B cell (primary cell): ENCODE measurements around the gene BMS1. TPM values are rescaled to one million over a fixed set of nuclear protein-coding genes. Genes with fewer than 3 reads are reported as not detected.

ENCODE experiments used
- ATAC-seq: fragments of 200-7000 bp; cut with Tn5 transposase; one replicate; pipeline ENCODE4 v1.10.0; 2021; ENCODE audit warnings: low read depth, mild to moderate bottlenecking, moderate number of reproducible peaks, moderate library complexity
- CTCF ChIA-PET: fragments of 350-600 bp; sonication (Branson Sonifier 250); formaldehyde crosslinking; loops from one replicate; lab custom pipeline; 2021; ENCODE audit warnings: antibody characterized with exemption, inconsistent platforms; lab: Charles Lee
- POLR2A ChIA-PET: fragments of 350-600 bp; sonication (Branson Sonifier 250); formaldehyde crosslinking; loops from one replicate; lab custom pipeline; 2021; ENCODE audit warnings: antibody characterized with exemption; lab: Charles Lee
- DNase-seq: peaks from one replicate; pipeline ENCODE4 v3.0.0; 2013
- H2AFZ ChIP-seq: 2 replicates; pipeline ENCODE4 v1.6.1; 2012; ENCODE audit warnings: mild to moderate bottlenecking, low read depth, low read length; ENCODE audit not compliant: insufficient read depth, poor library complexity, severe bottlenecking
- H3K27ac ChIP-seq, 2 donors: 1 replicate in 1 of 2; 2 replicates in 1 of 2; pipeline ENCODE4 v1.5.1; 2012 to 2013; ENCODE audit warnings: low read length in 2 of 2, mild to moderate bottlenecking in 2 of 2, moderate library complexity in 1 of 2
- H3K27me3 ChIP-seq, 4 experiments: fragments of 200-600 bp in 1 of 4; sonication (generic) in 1 of 4; replicated peaks in 1 of 4; 1 replicate in 2 of 4; 2 replicates in 2 of 4; pipeline versions ENCODE4 v1.6.1 to v1.7.0; 2013 to 2016; ENCODE audit warnings: low read length in 3 of 4, mild to moderate bottlenecking in 2 of 4, mixed read lengths in 1 of 4, moderate library complexity in 1 of 4; ENCODE audit not compliant: insufficient read depth in 4 of 4, control insufficient read depth in 3 of 4; ENCODE audit errors: control extremely low read depth in 1 of 4
- H3K36me3 ChIP-seq, 2 experiments: replicated peaks in 1 of 2; 1 replicate in 1 of 2; 2 replicates in 1 of 2; pipeline versions ENCODE4 v1.6.1 to v1.7.1; 2013; ENCODE audit warnings: low read length in 1 of 2; ENCODE audit not compliant: insufficient read depth in 2 of 2, control insufficient read depth in 1 of 2; ENCODE audit errors: control extremely low read depth in 1 of 2, extremely low read depth in 1 of 2
- H3K4me1 ChIP-seq, 2 donors: fragments of 200-600 bp in 1 of 2; sonication (generic) in 1 of 2; 1 replicate in 1 of 2; 2 replicates in 1 of 2; pipeline versions ENCODE4 v1.5.1 to v1.6.1; 2013 to 2017; ENCODE audit warnings: low read length in 2 of 2; ENCODE audit not compliant: control insufficient read depth in 2 of 2, insufficient read depth in 2 of 2
- H3K4me2 ChIP-seq: replicated peaks from 2 replicates; pipeline ENCODE3; 2012; ENCODE audit warnings: mild to moderate bottlenecking, low read depth, low read length; ENCODE audit not compliant: poor library complexity, severe bottlenecking
- H3K4me3 ChIP-seq, 5 experiments: fragments of 200-600 bp in 1 of 5; sonication (generic) in 1 of 5; 1 replicate in 3 of 5; 2 replicates in 2 of 5; pipeline versions ENCODE4 v1.5.1 to v1.7.0; 2011 to 2016; ENCODE audit warnings: low read length in 4 of 5, mild to moderate bottlenecking in 4 of 5, low read depth in 2 of 5, control low read depth in 1 of 5, moderate library complexity in 1 of 5; ENCODE audit not compliant: insufficient read depth in 1 of 5; ENCODE audit errors: control extremely low read depth in 1 of 5, extremely low read depth in 1 of 5
- H3K79me2 ChIP-seq: fragments of 200-600 bp; sonication (generic); one replicate; pipeline ENCODE4 v1.6.0; 2016; ENCODE audit warnings: low read length; ENCODE audit not compliant: control insufficient read depth, insufficient read depth
- H3K9ac ChIP-seq: fragments of 200-600 bp; sonication (generic); 2 replicates; pipeline ENCODE4 v1.6.1; 2017; ENCODE audit warnings: mild to moderate bottlenecking, low read length, moderate library complexity
- H3K9me3 ChIP-seq, 3 donors: one replicate each; pipeline versions ENCODE4 v1.6.1 to v1.7.1; 2013; ENCODE audit warnings: low read length in 2 of 3; ENCODE audit not compliant: control insufficient read depth in 2 of 3, insufficient read depth in 1 of 3; ENCODE audit errors: control extremely low read depth in 1 of 3
- H4K20me1 ChIP-seq: 2 replicates; pipeline ENCODE4 v1.6.0; 2012; ENCODE audit warnings: mild to moderate bottlenecking, low read length; ENCODE audit not compliant: insufficient read depth, control insufficient read depth, poor library complexity, severe bottlenecking
- H3K27ac Mint-ChIP-seq: one replicate; pipeline ENCODE4 v1.8.0; 2021; ENCODE audit warnings: mixed read lengths
- H3K27me3 Mint-ChIP-seq: one replicate; pipeline ENCODE4 v1.8.0; 2021; ENCODE audit warnings: mixed read lengths
- H3K4me1 Mint-ChIP-seq: one replicate; pipeline ENCODE4 v1.8.0; 2021; ENCODE audit warnings: mixed read lengths
- H3K4me3 Mint-ChIP-seq: one replicate; pipeline ENCODE4 v1.8.0; 2021; ENCODE audit warnings: mixed read lengths
- H3K9me3 Mint-ChIP-seq: one replicate; pipeline ENCODE4 v1.8.0; 2022; ENCODE audit warnings: mixed read lengths; ENCODE audit not compliant: insufficient read depth
- EZH2 ChIP-seq: IDR thresholded peaks from 2 replicates; pipeline ENCODE4 v1.6.1; 2012; ENCODE audit warnings: borderline replicate concordance, low read depth, mild to moderate bottlenecking, moderate library complexity, low read length; ENCODE audit not compliant: insufficient read depth, poor library complexity, severe bottlenecking
- WGBS: methylation state at CpG from one replicate; pipeline ENCODE4 v1.1.5; 2013; ENCODE audit warnings: missing lambda C conversion rate; ENCODE audit not compliant: insufficient coverage; 5-methylcytosine and 5-hydroxymethylcytosine counted together
- intact Hi-C: fragments of 100-400 bp; cut with micrococcal nuclease; formaldehyde crosslinking; loops from one replicate; pipeline ENCODE4 v1.10.0; 2022
- polyA plus RNA-seq: library from polyadenylated mRNA; depleted of rRNA; stranded (reverse); fragments of >200 nt; gene quantifications from 2 replicates; pipeline ENCODE4 v1.2.3, GENCODE V29; 2012
- total RNA-seq, 2 donors: library from RNA; stranded (reverse); fragments of 120-200 nt in 1 of 2; gene quantifications; 1 replicate in 1 of 2; 2 replicates in 1 of 2; pipeline versions ENCODE4 v1.2.3 to v1.2.4, GENCODE V29; 2013 to 2022
- TF ChIP-seq, protein P1 (sequence below): fragments of 200-600 bp; IDR thresholded peaks from one replicate; pipeline ENCODE4 v1.8.0; 2022; ENCODE audit warnings: antibody characterized with exemption, mild to moderate bottlenecking

BMS1 gene
- total and polyA plus RNA-seq, 2 donors (not counting 1 experiment from before 2014, with no cell fraction given), result 3.1 to 17.5 TPM

DNA sequence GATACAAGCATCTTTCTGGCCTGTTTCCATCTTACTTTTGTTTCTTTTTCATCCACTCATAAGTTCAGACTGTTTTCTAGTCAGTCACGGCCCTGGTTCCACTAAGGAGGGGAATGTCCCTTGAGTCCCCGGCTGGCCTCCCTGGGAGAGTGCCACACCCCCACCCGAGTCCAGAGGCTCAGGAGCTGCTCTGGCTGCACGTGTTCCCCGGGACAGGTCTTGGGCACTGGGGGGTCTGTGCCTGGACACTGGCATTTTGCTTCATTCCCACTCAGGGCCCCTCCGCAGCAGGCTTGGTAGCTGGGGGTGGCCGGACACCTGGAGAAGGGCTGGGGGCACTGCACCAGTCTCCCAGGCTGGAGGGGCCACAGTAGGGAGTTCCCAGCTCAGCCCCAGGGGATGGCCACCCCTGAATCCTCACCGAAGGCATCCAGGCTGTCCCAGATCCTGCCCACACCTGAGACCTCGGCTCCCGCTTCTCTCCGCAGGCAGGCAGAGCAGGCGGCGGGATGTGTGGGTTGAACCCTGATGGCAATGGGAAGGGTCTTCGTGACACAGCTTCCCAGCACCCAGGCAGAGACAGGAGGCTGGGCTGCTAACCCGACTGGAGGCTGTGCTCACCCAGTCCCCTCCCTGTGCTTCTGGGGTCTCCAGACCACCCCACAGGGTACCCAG, 92.3 kb downstream of the BMS1 start:
- Histone ChIP-seq H4K20me1 (no peaks in the 10 kb centered on the region), H3K4me3 (no peak overlapping the region), H3K27me3 (no peaks in the 10 kb centered on the region), H3K4me1 (no peaks in the 10 kb centered on the region), H3K36me3 (no peaks in the 10 kb centered on the region), H2AFZ (no peak overlapping the region), H3K9me3 (peaks cover 0 to 5% (median 0%) of the 10 kb centered on the region in 3 donors), H3K79me2 (no peaks in the 10 kb centered on the region), H3K9ac (no peak overlapping the region), H3K4me2 (no peak overlapping the region), H3K27ac (no peak overlapping the region)
- POLR2A ChIA-PET, result no interaction called here
- WGBS, result 93% methylated on average over 15 of the region's 15 CpGs
- Mint-ChIP-seq H3K27me3 (no peaks in the 10 kb centered on the region), H3K4me1 (no peaks in the 10 kb centered on the region), H3K27ac (no peak overlapping the region), H3K4me3 (no peak overlapping the region), H3K9me3 (no peaks in the 10 kb centered on the region)
- TF ChIP-seq, protein P1, sequence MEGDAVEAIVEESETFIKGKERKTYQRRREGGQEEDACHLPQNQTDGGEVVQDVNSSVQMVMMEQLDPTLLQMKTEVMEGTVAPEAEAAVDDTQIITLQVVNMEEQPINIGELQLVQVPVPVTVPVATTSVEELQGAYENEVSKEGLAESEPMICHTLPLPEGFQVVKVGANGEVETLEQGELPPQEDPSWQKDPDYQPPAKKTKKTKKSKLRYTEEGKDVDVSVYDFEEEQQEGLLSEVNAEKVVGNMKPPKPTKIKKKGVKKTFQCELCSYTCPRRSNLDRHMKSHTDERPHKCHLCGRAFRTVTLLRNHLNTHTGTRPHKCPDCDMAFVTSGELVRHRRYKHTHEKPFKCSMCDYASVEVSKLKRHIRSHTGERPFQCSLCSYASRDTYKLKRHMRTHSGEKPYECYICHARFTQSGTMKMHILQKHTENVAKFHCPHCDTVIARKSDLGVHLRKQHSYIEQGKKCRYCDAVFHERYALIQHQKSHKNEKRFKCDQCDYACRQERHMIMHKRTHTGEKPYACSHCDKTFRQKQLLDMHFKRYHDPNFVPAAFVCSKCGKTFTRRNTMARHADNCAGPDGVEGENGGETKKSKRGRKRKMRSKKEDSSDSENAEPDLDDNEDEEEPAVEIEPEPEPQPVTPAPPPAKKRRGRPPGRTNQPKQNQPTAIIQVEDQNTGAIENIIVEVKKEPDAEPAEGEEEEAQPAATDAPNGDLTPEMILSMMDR, result no peak
- no peak for TF ChIP-seq EZH2
- no peak for DNase-seq
- no peak for ATAC-seq
- CTCF ChIA-PET, result no interaction called here
- intact Hi-C loops, result no loop called here

DNA sequence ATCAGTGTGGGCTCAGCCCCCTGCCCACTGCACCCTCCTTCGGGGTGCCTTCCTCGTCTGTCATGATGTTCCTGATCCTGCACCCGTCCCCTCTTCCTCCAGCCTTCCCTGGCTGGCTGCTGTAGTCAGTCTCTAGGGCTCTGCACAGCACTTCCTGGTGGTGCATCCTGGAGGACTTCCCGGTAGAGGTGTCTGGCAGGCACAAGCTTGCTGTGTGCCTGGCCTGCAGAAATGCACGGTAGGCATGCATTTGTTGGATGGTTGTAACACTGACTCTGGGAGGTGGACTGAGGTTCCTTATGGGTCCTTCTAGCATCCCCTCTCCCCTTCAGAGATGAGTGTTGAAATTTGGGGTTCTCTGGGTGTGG, 92.8 kb downstream of the BMS1 start:
- no peak overlapping the region for H3K27ac ChIP-seq
- H3K27me3 ChIP-seq, result no peaks in the 10 kb centered on the region
- ATAC-seq, result no peak
- H3K9me3 ChIP-seq, result peaks cover 0 to 10% (median 0%) of the 10 kb centered on the region in 3 donors
- H3K4me3 ChIP-seq, result no peak overlapping the region
- no peak overlapping the region for H3K4me2 ChIP-seq
- no peaks in the 10 kb centered on the region for H3K4me1 ChIP-seq
- H3K4me3 Mint-ChIP-seq, result no peak overlapping the region
- H3K4me1 Mint-ChIP-seq, result no peaks in the 10 kb centered on the region
- no peaks in the 10 kb centered on the region for H3K9me3 Mint-ChIP-seq
- H3K27me3 Mint-ChIP-seq, result no peaks in the 10 kb centered on the region
- WGBS, result 88% methylated on average over 5 of the region's 5 CpGs
- intact Hi-C loops, result no loop called here
- H3K9ac ChIP-seq, result no peak overlapping the region
- H4K20me1 ChIP-seq, result no peaks in the 10 kb centered on the region
- CTCF ChIA-PET, result no interaction called here
- no peak overlapping the region for H2AFZ ChIP-seq
- H3K27ac Mint-ChIP-seq, result no peak overlapping the region
- no peak for TF ChIP-seq EZH2
- TF ChIP-seq, protein P1, result no peak
- no peaks in the 10 kb centered on the region for H3K36me3 ChIP-seq
- no peaks in the 10 kb centered on the region for H3K79me2 ChIP-seq
- no peak for DNase-seq
- POLR2A ChIA-PET, result no interaction called here
